NCI-H1694 (cell line): Measurements from ENCODE around the gene PRRT1.
"Not testable (repeated sequence)": the region's sequence is repeated elsewhere in the genome, so short reads cannot be mapped to it uniquely, and the experiment has no call there.

ENCODE experiments used
- DNase-seq: peaks from one replicate; lab custom pipeline; 2025; lab: John Stamatoyannopoulos, UW

PRRT1 gene

GRCh38 chr6:32187725-32188380 lies 36.1 kb upstream of the PRRT1 start:
- not testable (repeated sequence) for DNase-seq

GRCh38 chr6:32187009-32187709 lies 35.4 kb upstream of the PRRT1 start:
- no peak for DNase-seq

- not testable (repeated sequence) for DNase-seq
Measured at GRCh38 chr6:32186151-32186840, 34.6 kb upstream of the PRRT1 start.

- DNase-seq = not testable (repeated sequence)
Measured at GRCh38 chr6:32185681-32186131, 34.0 kb upstream of the PRRT1 start.

GRCh38 chr6:32184084-32184640 lies 32.4 kb upstream of the PRRT1 start, which contains the start of gene AGER:
Gene AGER (minus strand): TSS chr6:32184253. CDS start chr6:32184222, 31 bp downstream.
- DNase-seq = no peak

- DNase-seq = no peak
Measured at GRCh38 chr6:32183483-32184083, 31.8 kb upstream of the PRRT1 start.

- no peak for DNase-seq
Measured at GRCh38 chr6:32183030-32183429, 31.3 kb upstream of the PRRT1 start.

GRCh38 chr6:32182555-32182981 lies 30.8 kb upstream of the PRRT1 start:
- DNase-seq = no peak

- no peak for DNase-seq
Measured at GRCh38 chr6:32181915-32182529, 30.3 kb upstream of the PRRT1 start.

- DNase-seq = no peak
Measured at GRCh38 chr6:32181148-32181702, 29.5 kb upstream of the PRRT1 start.

- DNase-seq = no peak
Measured at GRCh38 chr6:32179766-32180405, 28.1 kb upstream of the PRRT1 start.

GRCh38 chr6:32178547-32179440 lies 27.1 kb upstream of the PRRT1 start:
- no peak for DNase-seq

GRCh38 chr6:32177788-32178546 lies 26.2 kb upstream of the PRRT1 start, which contains the start of gene RNF5:
Gene RNF5 (plus strand): TSS chr6:32178405. CDS start chr6:32178512, 107 bp downstream.
- DNase-seq = peak; percentile 99

GRCh38 chr6:32177183-32177787 lies 25.5 kb upstream of the PRRT1 start:
- DNase-seq = peak; percentile 76

GRCh38 chr6:32176476-32177182 lies 24.9 kb upstream of the PRRT1 start:
- no peak for DNase-seq

- DNase-seq = peak; percentile 86
Measured at GRCh38 chr6:32175711-32176475, 24.2 kb upstream of the PRRT1 start, which contains the start of gene AGPAT1. Gene AGPAT1 (minus strand): TSS chr6:32176084. CDS start chr6:32171496, 4,588 bp downstream.

GRCh38 chr6:32175322-32175710 lies 23.6 kb upstream of the PRRT1 start:
- DNase-seq = no peak
